ENCODE results near the gene ACTRT2. TPM values are rescaled to one million over a fixed set of nuclear protein-coding genes. Genes with fewer than 3 reads are reported as not detected.

Gene ACTRT2
- total and polyA plus RNA-seq, 2 of the 8 experiments (the other 6 are each of a cell fraction or from before 2014, with no cell fraction given): not detected

DNA sequence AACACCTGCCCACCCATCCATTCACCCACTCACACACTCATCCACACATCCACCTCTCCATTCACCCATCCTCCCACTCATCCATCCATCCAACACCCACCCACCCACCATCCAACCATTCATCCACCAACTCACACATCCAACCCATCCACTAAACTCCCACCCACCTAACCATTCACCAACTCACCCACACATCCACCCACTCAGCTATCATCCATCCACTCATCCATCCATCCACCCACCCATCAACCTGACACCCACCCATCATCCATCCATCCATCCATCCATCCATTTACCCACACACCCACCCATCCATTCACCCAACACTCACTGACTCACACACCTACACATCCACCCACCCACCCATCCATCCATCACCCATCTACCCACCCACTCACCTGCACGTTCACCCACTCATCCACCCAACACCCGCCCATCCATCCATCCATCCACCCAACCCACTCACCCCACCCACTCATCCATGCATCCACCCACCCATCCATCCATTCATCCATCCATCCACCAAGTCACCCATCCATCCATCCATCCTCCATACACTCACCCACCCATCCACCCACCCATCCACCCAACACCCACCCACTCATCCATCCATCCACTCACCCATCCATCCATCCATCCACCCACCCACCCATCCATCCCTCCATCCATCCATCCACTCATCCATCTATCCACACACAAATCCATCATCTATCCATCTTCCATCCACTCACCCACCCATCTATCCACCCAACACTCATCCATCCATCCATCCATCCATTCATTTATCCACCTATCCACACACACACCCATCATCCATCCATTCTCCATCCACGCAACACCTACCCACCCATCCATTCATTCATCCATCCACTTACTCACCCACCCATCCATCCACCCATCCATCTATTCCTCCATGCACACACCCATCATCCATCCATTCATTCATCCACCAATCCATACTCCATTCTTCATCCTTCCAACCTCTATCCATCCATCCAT lies 30.3 kb downstream of the ACTRT2 start:
- Histone ChIP-seq H2AK5ac (ENCODE audit: low read depth, low read length) (no peak overlapping the region), H3K9me3 (ENCODE audit: insufficient read depth in 2 of 2, low read depth in 1 of 2, low read length in 1 of 2) (peaks cover 46 to 59% of the 10 kb centered on the region in 2 experiments), H3K4ac (replicated peaks; ENCODE audit: insufficient read length, low read depth, low read length) (no peak overlapping the region), H3K4me2 (ENCODE audit: insufficient read depth in 1 of 2, low read depth in 2 of 2, low read length in 2 of 2) (no peak overlapping the region), H4K91ac (replicated peaks; ENCODE audit: insufficient read length, low read length) (no peak overlapping the region), H3K79me1 (ENCODE audit: low read depth, low read length) (no peaks in the 10 kb centered on the region), H2BK5ac (ENCODE audit: low read depth, low read length) (no peak overlapping the region), H3K18ac (ENCODE audit: extremely low read depth, low read length) (no peak overlapping the region), H2BK120ac (replicated peaks; ENCODE audit: low read depth, low read length) (no peak overlapping the region), H3K23ac (ENCODE audit: insufficient read length) (no peak overlapping the region), H3K4me1 (replicated peaks in 1 of 4; ENCODE audit: control insufficient read depth in 3 of 4, insufficient read depth in 4 of 4, low read length in 3 of 4) (no peaks in the 10 kb centered on the region), H3K9ac (replicated peaks in 1 of 4; ENCODE audit: extremely low read depth in 1 of 4, low read depth in 3 of 4, low read length in 3 of 4) (no peak overlapping the region), H2AFZ (ENCODE audit: low read length) (no peak overlapping the region), H3K27me3 (replicated peaks in 1 of 4; ENCODE audit: control insufficient read depth in 3 of 4, extremely low read depth in 1 of 4, insufficient read depth in 3 of 4, low read length in 3 of 4) (no peaks in the 10 kb centered on the region), H2BK15ac (ENCODE audit: low read length) (no peak overlapping the region), H3K27ac (ENCODE audit: low read depth, low read length) (no peak overlapping the region), H3K14ac (ENCODE audit: insufficient read length) (no peak overlapping the region), H4K8ac (ENCODE audit: extremely low read depth, insufficient read depth, low read length) (no peak overlapping the region), H3K56ac (replicated peaks; ENCODE audit: insufficient read length, low read depth, low read length) (peak overlapping the region; percentile 69), H2BK12ac (ENCODE audit: low read depth, low read length) (no peak overlapping the region), H3K79me2 (ENCODE audit: control insufficient read depth in 1 of 2, insufficient read depth in 2 of 2, low read length in 2 of 2) (no peaks in the 10 kb centered on the region), H2BK20ac (ENCODE audit: low read length) (no peak overlapping the region), H4K20me1 (replicated peaks in 1 of 2; ENCODE audit: control insufficient read depth in 1 of 2, insufficient read depth in 2 of 2, low read length in 2 of 2) (peaks cover 0 to 6% of the 10 kb centered on the region in 2 experiments), H3K23me2 (ENCODE audit: low read depth, low read length) (peaks cover 14% of the 10 kb centered on the region; the same call in 1 of the 2 replicates), H4K5ac (ENCODE audit: insufficient read length, low read depth, low read length) (no peak overlapping the region), H3K36me3 (ENCODE audit: control insufficient read depth in 2 of 4, insufficient read depth in 4 of 4, low read length in 3 of 4) (no peaks in the 10 kb centered on the region), H3K4me3 (ENCODE audit: extremely low read depth in 1 of 4, insufficient read depth in 2 of 4, low read depth in 3 of 4, low read length in 4 of 4) (no peak overlapping the region)
- POLR2A ChIA-PET (ENCODE audit: partially characterized antibody): no interaction called here
- CTCF ChIA-PET (ENCODE audit: partially characterized antibody): no interaction called here
- FAIRE-seq (no peak), DNase-seq (ENCODE audit: low read depth in 1 of 2, low spot score in 2 of 2) (no peak)
- WGBS, 2 experiments (ENCODE audit: extremely low coverage in 1 of 2, insufficient coverage in 1 of 2, insufficient read length in 1 of 2, insufficient replicate concordance in 2 of 2, low coverage in 1 of 2, low lambda C conversion rate in 2 of 2, missing lambda C conversion rate in 1 of 2): 83 to 100% methylated on average over 1 to 2 of the region's 3 CpGs
- TF ChIP-seq RBBP5 (IDR thresholded peaks at IDR 0.05; ENCODE audit: borderline replicate concordance, low read depth, low read length) (no peak), TAF1 (IDR thresholded peaks at IDR 0.05; ENCODE audit: low read depth, low read length) (no peak), GABPA (IDR thresholded peaks at IDR 0.05; ENCODE audit: borderline replicate concordance, insufficient read depth, low read length) (no peak), KDM1A (IDR thresholded peaks at IDR 0.05; ENCODE audit: borderline replicate concordance, low read length) (no peak), TCF12 (IDR thresholded peaks at IDR 0.05; ENCODE audit: low read depth, low read length) (no peak), EGR1 (IDR thresholded peaks at IDR 0.05; ENCODE audit: borderline replicate concordance, low read depth, low read length) (no peak), RFX5 (IDR thresholded peaks at IDR 0.05; ENCODE audit: borderline replicate concordance, low read depth, low read length) (no peak), SP2 (IDR thresholded peaks at IDR 0.05; ENCODE audit: low read length) (no peak), BRCA1 (IDR thresholded peaks at IDR 0.05; ENCODE audit: low read depth, low read length) (no peak)
- TF ChIP-seq, protein P1, sequence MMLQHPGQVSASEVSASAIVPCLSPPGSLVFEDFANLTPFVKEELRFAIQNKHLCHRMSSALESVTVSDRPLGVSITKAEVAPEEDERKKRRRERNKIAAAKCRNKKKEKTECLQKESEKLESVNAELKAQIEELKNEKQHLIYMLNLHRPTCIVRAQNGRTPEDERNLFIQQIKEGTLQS (IDR thresholded peaks at IDR 0.05; ENCODE audit: insufficient read depth, low read depth, low read length): no peak
- TF ChIP-seq, protein P2, sequence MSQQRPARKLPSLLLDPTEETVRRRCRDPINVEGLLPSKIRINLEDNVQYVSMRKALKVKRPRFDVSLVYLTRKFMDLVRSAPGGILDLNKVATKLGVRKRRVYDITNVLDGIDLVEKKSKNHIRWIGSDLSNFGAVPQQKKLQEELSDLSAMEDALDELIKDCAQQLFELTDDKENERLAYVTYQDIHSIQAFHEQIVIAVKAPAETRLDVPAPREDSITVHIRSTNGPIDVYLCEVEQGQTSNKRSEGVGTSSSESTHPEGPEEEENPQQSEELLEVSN (IDR thresholded peaks at IDR 0.05): no peak

Data from H1 (cell line).